GM10248 (cell line): ENCODE data around the gene ENO1.

Experiments used
- CTCF ChIA-PET: fragments of 300-600 bp; sonication (Branson Sonifier 250); formaldehyde crosslinking; extraction: SDS; loops from one replicate; lab custom pipeline; 2021; ENCODE audit warnings: antibody characterized with exemption; lab: Yijun Ruan, JAX
- POLR2A ChIA-PET: fragments of 350-650 bp; sonication (Branson Sonifier 250); formaldehyde crosslinking; extraction: SDS; loops from one replicate; lab custom pipeline; 2020; ENCODE audit warnings: antibody characterized with exemption; lab: Yijun Ruan, JAX
- DNase-seq: peaks from one replicate; pipeline ENCODE4 v3.0.0; 2012; ENCODE audit errors: extremely low spot score
- TF ChIP-seq, protein P1 (sequence below): IDR thresholded peaks from 2 replicates; pipeline ENCODE4 v1.5.1; 2012; ENCODE audit warnings: mild to moderate bottlenecking, low read depth; ENCODE audit errors: extremely low read depth, missing control alignments, control extremely low read depth

Gene ENO1

DNA sequence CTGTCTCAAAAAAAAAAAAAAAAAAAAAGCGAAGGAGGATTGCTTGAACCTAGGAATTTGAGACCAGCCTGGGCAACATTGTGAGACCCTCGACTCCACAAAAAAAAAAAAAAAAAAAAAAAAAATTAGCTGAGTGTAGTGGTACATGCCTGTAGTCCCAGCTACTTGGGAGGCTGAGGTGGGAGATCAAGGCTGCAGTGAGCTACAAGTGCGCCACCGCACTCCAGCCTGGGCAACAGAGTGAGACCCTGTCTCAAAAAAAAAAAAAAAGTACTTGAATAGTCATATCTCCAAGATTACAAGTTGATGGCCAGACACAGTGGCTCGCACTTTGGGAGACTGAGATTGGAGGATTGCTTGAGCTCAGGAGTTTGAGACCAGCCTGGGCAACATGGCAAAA lies 27.4 kb downstream of the ENO1 start:
- DNase-seq = no peak
- ChIA-PET POLR2A (interaction anchor here (0.6 to 0.7 kb wide), 2 partner anchors 9 to 334 kb away, joined by 6 read pairs; no protein-coding TSS in a partner anchor), CTCF (interaction anchor here (3.5 to 9.3 kb wide), 6 partner anchors 8 to 291 kb away, joined by 31 to 145 read pairs (median 75); no protein-coding TSS in a partner anchor)
- TF ChIP-seq, protein P1, sequence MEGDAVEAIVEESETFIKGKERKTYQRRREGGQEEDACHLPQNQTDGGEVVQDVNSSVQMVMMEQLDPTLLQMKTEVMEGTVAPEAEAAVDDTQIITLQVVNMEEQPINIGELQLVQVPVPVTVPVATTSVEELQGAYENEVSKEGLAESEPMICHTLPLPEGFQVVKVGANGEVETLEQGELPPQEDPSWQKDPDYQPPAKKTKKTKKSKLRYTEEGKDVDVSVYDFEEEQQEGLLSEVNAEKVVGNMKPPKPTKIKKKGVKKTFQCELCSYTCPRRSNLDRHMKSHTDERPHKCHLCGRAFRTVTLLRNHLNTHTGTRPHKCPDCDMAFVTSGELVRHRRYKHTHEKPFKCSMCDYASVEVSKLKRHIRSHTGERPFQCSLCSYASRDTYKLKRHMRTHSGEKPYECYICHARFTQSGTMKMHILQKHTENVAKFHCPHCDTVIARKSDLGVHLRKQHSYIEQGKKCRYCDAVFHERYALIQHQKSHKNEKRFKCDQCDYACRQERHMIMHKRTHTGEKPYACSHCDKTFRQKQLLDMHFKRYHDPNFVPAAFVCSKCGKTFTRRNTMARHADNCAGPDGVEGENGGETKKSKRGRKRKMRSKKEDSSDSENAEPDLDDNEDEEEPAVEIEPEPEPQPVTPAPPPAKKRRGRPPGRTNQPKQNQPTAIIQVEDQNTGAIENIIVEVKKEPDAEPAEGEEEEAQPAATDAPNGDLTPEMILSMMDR = no peak

DNA sequence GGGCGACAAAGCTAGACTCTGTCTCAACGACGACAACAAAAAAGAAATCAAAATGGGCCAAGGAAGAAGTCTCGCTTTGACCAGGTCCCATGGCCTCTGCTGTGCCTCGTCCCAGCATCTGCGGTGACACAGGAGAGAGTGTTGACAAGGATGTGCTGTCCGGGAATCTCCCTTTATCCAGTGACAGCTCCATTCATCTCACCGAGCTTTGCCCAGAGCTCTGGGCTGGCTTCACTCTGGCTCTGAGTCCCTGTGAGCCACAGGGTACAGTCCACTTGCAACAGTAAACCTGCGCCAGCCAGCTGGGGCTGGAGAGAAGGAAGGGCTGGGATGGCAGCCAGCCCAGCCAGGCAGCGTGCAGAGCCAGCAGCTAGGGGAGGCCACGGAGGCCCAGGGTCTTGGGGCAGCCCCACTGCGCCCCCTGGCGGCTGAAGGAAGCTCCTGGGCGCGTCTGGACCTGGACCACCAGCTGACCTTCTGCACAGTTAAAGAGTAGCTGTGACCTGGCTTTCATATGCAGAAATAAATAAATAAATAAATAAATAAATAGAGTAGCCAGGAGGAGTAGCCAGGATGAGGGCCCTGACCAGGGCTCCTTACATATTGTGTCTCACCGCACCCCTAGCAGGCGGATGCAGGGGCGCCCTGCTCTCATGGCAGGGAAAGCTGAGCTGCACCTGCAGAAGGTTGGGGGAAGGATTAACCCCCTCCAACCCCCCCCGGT lies 29.7 kb downstream of the ENO1 start:
- CTCF ChIA-PET = interaction anchor here (0.6 to 9.3 kb wide), 95 partner anchors 11 to 1180 kb away, joined by 3 to 145 read pairs (median 4); partner anchors contain the start of genes ENO1 and H6PD
- TF ChIP-seq, protein P1 = peak; percentile 85
- POLR2A ChIA-PET = interaction anchor here (0.5 to 1.4 kb wide), 8 partner anchors 9 to 602 kb away, joined by 3 to 6 read pairs (median 4); partner anchors contain the start of gene ENO1
- peak; percentile 91 for DNase-seq

DNA sequence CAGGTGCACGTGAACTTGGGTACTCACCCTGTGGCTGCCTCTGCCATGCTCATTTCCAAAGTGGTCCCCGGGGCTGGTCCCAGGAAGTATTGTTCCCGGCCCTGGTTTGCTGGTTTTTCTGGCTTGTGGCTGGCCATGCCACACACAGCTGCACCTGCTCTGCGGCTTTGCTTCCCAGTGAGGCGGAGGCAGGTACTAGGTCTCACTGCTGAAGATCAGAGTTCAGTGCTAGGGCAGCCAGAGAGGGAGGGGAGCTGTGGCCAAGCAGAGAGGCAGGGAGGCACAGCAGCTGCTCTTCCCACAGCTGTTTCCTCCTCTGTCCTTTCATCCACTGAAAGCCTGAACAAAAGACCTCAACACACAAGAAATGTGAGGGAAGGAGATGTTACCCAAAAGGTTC lies 30.5 kb downstream of the ENO1 start:
- ChIA-PET CTCF (interaction anchor here (0.7 to 9.3 kb wide), 47 partner anchors 11 to 1179 kb away, joined by 3 to 145 read pairs (median 7); partner anchors contain the start of gene ENO1), POLR2A (interaction anchor here (0.7 kb wide), 1 partner anchor 30 kb away, joined by 3 read pairs; the partner anchor contains the start of gene ENO1)
- no peak for DNase-seq
- TF ChIP-seq, protein P1 = no peak

DNA sequence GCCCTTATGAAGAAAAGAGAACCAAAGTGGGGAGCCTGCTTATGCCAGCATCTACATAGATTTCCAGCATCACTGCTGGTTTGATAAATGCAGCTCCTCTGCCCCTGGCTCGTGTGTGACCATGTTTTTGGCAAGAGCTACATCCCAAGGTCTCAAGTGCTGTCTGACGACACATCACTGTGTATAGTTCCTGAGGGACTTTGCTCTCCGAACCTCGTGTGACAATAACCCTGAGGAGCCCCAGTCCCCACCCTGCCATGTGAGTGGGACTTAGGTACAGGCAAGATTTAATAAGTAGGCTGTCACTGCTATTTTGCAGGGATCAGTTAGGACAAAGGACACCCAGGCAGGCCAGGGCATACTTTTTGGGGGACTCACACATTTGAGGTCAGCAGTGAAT lies 32.2 kb downstream of the ENO1 start:
- CTCF ChIA-PET = interaction anchor here (1.2 to 9.3 kb wide), 5 partner anchors 12 to 286 kb away, joined by 3 to 145 read pairs (median 10); no protein-coding TSS in a partner anchor
- TF ChIP-seq, protein P1 = no peak
- DNase-seq = no peak
- POLR2A ChIA-PET = no interaction called here

DNA sequence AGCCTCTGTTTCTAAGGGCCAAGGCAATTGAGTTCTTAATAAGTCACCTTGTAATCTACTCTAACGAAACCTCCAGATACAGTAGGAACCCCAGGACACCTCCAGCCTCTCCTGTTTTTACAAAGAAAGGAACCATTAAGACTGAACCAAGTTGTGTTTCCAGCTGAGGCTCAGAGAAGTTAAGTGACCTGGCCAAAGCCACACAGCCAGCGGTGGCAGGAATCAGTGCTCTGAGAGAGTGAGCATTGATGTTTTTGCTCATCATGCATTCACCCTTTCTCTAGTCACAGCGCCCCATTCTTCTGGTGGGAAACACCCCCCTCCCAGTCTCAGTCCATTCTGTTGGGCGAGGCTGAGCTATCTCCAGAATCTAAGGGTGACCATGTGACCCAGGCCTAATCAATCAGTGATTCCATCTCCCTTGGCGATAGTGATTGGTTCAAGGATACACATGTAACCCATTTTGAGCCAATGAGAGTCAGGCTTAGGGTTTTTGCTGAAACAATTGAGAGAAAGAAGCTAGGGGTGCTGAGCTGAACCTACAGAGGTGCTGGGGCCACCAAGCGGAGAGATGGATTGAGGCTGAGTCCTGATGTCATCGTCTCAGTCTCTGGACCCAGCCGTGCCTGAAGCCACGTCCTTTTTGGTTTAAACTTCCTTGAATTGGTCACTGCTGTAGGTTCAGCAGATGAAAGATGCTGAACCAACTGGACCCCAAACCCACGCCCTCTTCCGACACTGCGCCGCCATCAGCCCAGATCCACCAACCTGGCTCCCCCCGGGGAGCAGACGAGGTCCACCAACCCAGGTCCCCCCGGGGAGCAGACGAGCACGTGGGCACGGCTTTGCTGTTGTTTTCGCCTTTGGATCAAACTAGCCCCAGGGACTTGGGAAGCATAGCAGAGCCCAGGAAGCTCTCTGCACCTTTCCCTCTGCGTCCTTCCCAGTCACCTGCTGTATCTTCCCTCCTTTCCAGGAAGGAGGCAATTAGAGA lies 33.1 kb downstream of the ENO1 start:
- ChIA-PET CTCF (interaction anchor here (1.4 to 9.3 kb wide), 7 partner anchors 11 to 285 kb away, joined by 3 to 145 read pairs (median 8); no protein-coding TSS in a partner anchor), POLR2A (interaction anchor here (0.7 kb wide), 1 partner anchor 12 kb away, joined by 4 read pairs; no protein-coding TSS in a partner anchor)
- DNase-seq = no peak
- TF ChIP-seq, protein P1 = no peak

DNA sequence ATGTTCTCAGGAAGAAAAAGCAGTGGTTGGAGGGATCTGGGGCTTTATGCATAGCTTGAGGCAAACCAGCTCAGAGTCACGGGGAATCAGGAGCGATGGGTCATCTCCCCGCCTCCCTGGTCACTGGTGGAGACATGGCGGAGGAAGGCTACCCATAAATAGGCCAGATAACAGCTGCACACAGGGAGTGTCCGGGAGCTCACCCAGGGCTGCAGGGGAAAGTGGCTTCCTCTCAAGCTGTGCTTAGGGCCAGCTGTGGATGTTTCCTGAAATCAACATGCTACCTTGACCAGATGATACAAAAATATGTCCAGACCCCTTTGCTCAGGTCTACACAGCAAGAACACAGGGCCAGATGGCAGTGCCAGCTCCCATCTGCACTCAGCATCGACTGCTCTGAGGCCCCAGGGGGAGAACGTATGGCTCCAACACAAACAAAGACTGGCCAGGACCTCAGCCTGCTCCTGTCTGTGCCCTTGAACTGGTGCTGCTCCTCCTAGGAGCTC lies 33.9 kb downstream of the ENO1 start:
- POLR2A ChIA-PET = interaction anchor here (0.7 kb wide), 1 partner anchor 13 kb away, joined by 4 read pairs; no protein-coding TSS in a partner anchor
- TF ChIP-seq, protein P1 = no peak
- DNase-seq = no peak
- CTCF ChIA-PET = interaction anchor here (1.4 to 9.3 kb wide), 5 partner anchors 11 to 284 kb away, joined by 4 to 145 read pairs (median 8); no protein-coding TSS in a partner anchor
